ENCODE data around the gene SEPTIN12. TPM values are rescaled to one million over a fixed set of nuclear protein-coding genes. Genes with fewer than 3 reads are reported as not detected.

The SEPTIN12 gene
- total RNA-seq, 3 donors from 2014 or later, result not detected

- Histone ChIP-seq H3K4me1 (peaks cover 0 to 6% of the 10 kb centered on the region in 2 donors), H3K36me3 (no peaks in the 10 kb centered on the region), H3K4me3 (peak overlapping the region; percentile 73 to 86 (median 82)), H3K27ac (peak overlapping the region; percentile 86 to 87), H3K9me3 (no peaks in the 10 kb centered on the region), H3K27me3 (no peaks in the 10 kb centered on the region)
- intact Hi-C loops (cut with DNase I; ENCODE audit: low total_unique reads), result no loop called here
- DNase-seq (ENCODE audit: low spot score in 2 of 2), result peak; percentile 88 to 91
- TF ChIP-seq CTCF (IDR thresholded peaks at IDR 0.05), result no peak
- TF ChIP-seq POLR2AphosphoS5 (IDR thresholded peaks at IDR 0.05), result peak in 2 of 3 donors; percentile 29 to 54
Measured at GRCh38 chr16:4802659-4803287, 14.6 kb upstream of the SEPTIN12 start.

GRCh38 chr16:4801962-4802658 lies 14.0 kb upstream of the SEPTIN12 start, which contains the start of gene ROGDI:
Gene ROGDI (minus strand): TSS chr16:4802633. CDS start chr16:4802571, 62 bp downstream.
- H3K4me3 ChIP-seq, result peak within 1 kb of the TSS; percentile 73 to 86 (median 82)
- TF ChIP-seq POLR2AphosphoS5 (IDR thresholded peaks at IDR 0.05) (peak in 2 of 3 donors; percentile 11 to 12), POLR2A (IDR thresholded peaks at IDR 0.05) (no peak)
- H3K27me3 ChIP-seq, result no peaks in the 10 kb centered on the region
- intact Hi-C loops (cut with DNase I; ENCODE audit: low total_unique reads), result no loop called here
- peak within 1 kb of the TSS; percentile 86 to 87 for H3K27ac ChIP-seq
- no peaks in the 10 kb centered on the region for H3K36me3 ChIP-seq
- DNase-seq (ENCODE audit: low spot score in 2 of 2), result peak; percentile 85 to 90
- peaks cover 0 to 6% of the 10 kb centered on the region in 2 donors for H3K4me1 ChIP-seq
- no peaks in the 10 kb centered on the region for H3K9me3 ChIP-seq

GRCh38 chr16:4801051-4801961 lies 13.2 kb upstream of the SEPTIN12 start:
- H3K36me3 ChIP-seq, result no peaks in the 10 kb centered on the region
- H3K27ac ChIP-seq, result peak overlapping the region; percentile 86 to 87
- H3K4me1 ChIP-seq, result peaks cover 0 to 6% of the 10 kb centered on the region in 2 donors
- H3K4me3 ChIP-seq, result peak overlapping the region; percentile 73 to 86 (median 82)
- DNase-seq (ENCODE audit: low spot score in 2 of 2), result no peak
- TF ChIP-seq POLR2A (IDR thresholded peaks at IDR 0.05) (no peak), CTCF (IDR thresholded peaks at IDR 0.05) (no peak), POLR2AphosphoS5 (IDR thresholded peaks at IDR 0.05) (no peak)
- no peaks in the 10 kb centered on the region for H3K27me3 ChIP-seq
- no peaks in the 10 kb centered on the region for H3K9me3 ChIP-seq
- intact Hi-C loops (cut with DNase I; ENCODE audit: low total_unique reads), result no loop called here

- Histone ChIP-seq H3K36me3 (no peaks in the 10 kb centered on the region), H3K27me3 (no peaks in the 10 kb centered on the region), H3K4me1 (peaks cover 0 to 6% of the 10 kb centered on the region in 2 donors), H3K4me3 (peak overlapping the region in 1 of 3 donors; percentile 22), H3K27ac (peak overlapping the region; percentile 86 to 87), H3K9me3 (no peaks in the 10 kb centered on the region)
- peak in 1 of 2 donors; percentile 39 for DNase-seq (ENCODE audit: low spot score in 2 of 2)
- TF ChIP-seq POLR2AphosphoS5 (IDR thresholded peaks at IDR 0.05) (no peak), POLR2A (IDR thresholded peaks at IDR 0.05) (no peak), CTCF (IDR thresholded peaks at IDR 0.05) (no peak)
- intact Hi-C loops (cut with DNase I; ENCODE audit: low total_unique reads), result no loop called here
Measured at GRCh38 chr16:4800290-4801041, 12.3 kb upstream of the SEPTIN12 start.
